HepG2 (cell line): ENCODE data around the gene TCAP. TPM values are rescaled to one million over a fixed set of nuclear protein-coding genes. Genes with fewer than 3 reads are reported as not detected.

ENCODE experiments used
- ADNP ChIP-seq: sonication (generic); formaldehyde crosslinking; IDR thresholded peaks from 2 replicates; pipeline ENCODE4 v1.4.0; 2020; ENCODE audit warnings: missing genetic modification reagents
- ARHGAP35 ChIP-seq: sonication (generic); formaldehyde crosslinking; IDR thresholded peaks from 2 replicates; pipeline ENCODE4 v1.9.0; 2022; ENCODE audit warnings: mild to moderate bottlenecking, inconsistent platforms, moderate library complexity, missing genetic modification reagents, borderline replicate concordance
- EZH2 ChIP-seq: conservative IDR thresholded peaks from 2 replicates; pipeline ENCODE4 v1.6.1; 2012; ENCODE audit warnings: mild to moderate bottlenecking, low read depth, low read length, moderate library complexity
- GATAD1 ChIP-seq: IDR thresholded peaks from 2 replicates; pipeline ENCODE4 v1.6.1; 2016; ENCODE audit warnings: missing genetic modification reagents, missing compliant biosample characterization
- LRRFIP1 ChIP-seq: sonication (generic); formaldehyde crosslinking; conservative IDR thresholded peaks from 2 replicates; pipeline ENCODE4 v1.4.0; 2020; ENCODE audit warnings: missing genetic modification reagents
- NR2F2 ChIP-seq: IDR thresholded peaks from 2 replicates; pipeline ENCODE4 v1.6.1; 2012; ENCODE audit warnings: low read depth, inconsistent platforms, borderline replicate concordance
- NRL ChIP-seq: sonication (generic); formaldehyde crosslinking; IDR thresholded peaks from 2 replicates; pipeline ENCODE4 v1.5.0; 2020; ENCODE audit warnings: missing genetic modification reagents, mild to moderate bottlenecking, moderate library complexity, borderline replicate concordance
- RELA ChIP-seq: sonication (generic); formaldehyde crosslinking; IDR thresholded peaks from 2 replicates; pipeline ENCODE4 v1.4.0; 2020; ENCODE audit warnings: missing genetic modification reagents
- REXO4 ChIP-seq: sonication (generic); formaldehyde crosslinking; IDR thresholded peaks from 2 replicates; pipeline ENCODE4 v1.8.0; 2022; ENCODE audit warnings: missing genetic modification reagents, mild to moderate bottlenecking, borderline replicate concordance
- TOPORS ChIP-seq: sonication (generic); formaldehyde crosslinking; IDR thresholded peaks from 2 replicates; pipeline ENCODE4 v1.8.0; 2023; ENCODE audit warnings: mild to moderate bottlenecking, missing genetic modification reagents
- ZEB1 ChIP-seq: IDR thresholded peaks from 2 replicates; pipeline ENCODE4 v1.6.1; 2012; ENCODE audit warnings: mild to moderate bottlenecking, low read depth, inconsistent platforms; ENCODE audit not compliant: insufficient replicate concordance
- ZMYM4 ChIP-seq: sonication (generic); formaldehyde crosslinking; IDR thresholded peaks from 2 replicates; pipeline ENCODE4 v1.8.1; 2023; ENCODE audit warnings: mild to moderate bottlenecking, missing genetic modification reagents
- ZNF44 ChIP-seq: sonication (generic); formaldehyde crosslinking; IDR thresholded peaks from 2 replicates; pipeline ENCODE4 v1.5.1; 2020; ENCODE audit warnings: mild to moderate bottlenecking, missing genetic modification reagents
- ZNF451 ChIP-seq: sonication (generic); formaldehyde crosslinking; IDR thresholded peaks from 2 replicates; pipeline ENCODE4 v1.5.0; 2020; ENCODE audit warnings: mild to moderate bottlenecking, missing genetic modification reagents
- ZNF562 ChIP-seq: sonication (generic); formaldehyde crosslinking; IDR thresholded peaks from 2 replicates; pipeline ENCODE4 v1.8.0; 2022; ENCODE audit warnings: missing genetic modification reagents, borderline replicate concordance
- ZNF652 ChIP-seq: IDR thresholded peaks from 2 replicates; pipeline ENCODE4 v1.6.1; 2016; ENCODE audit warnings: low read depth, borderline replicate concordance
- ZSCAN29 ChIP-seq: sonication (generic); formaldehyde crosslinking; conservative IDR thresholded peaks from 2 replicates; pipeline ENCODE4 v1.4.0; 2020; ENCODE audit warnings: mild to moderate bottlenecking, missing genetic modification reagents
- polyA plus RNA-seq, 8 experiments: library from polyadenylated mRNA; depleted of rRNA in 3 of 8; stranded (reverse) in 7 of 8; unstranded in 1 of 8; fragments of >200 nt; fragmentation: Illumina TruSeq in 4 of 8; extraction: Trizol in 4 of 8; gene quantifications; 2 replicates each; pipeline versions ENCODE4 v1.2.1 to v1.2.3, GENCODE V29; 2011 to 2016; ENCODE audit warnings: low read depth in 4 of 8, missing spikeins in 1 of 8, mixed read lengths in 1 of 8; ENCODE audit not compliant: insufficient read depth in 1 of 8
- total RNA-seq, 5 experiments: library from RNA; depleted of rRNA; stranded (reverse); fragments of >200 nt; fragmentation: Illumina TruSeq; extraction: Trizol; gene quantifications; 2 replicates each; pipeline ENCODE4 v1.2.3, GENCODE V29; 2016; ENCODE audit warnings: low read depth in 1 of 5
- TF ChIP-seq, protein P1 (sequence below), 2 experiments: IDR thresholded peaks; 2 replicates each; pipeline ENCODE4 v1.6.1; 2011 to 2012; ENCODE audit warnings: low read length in 2 of 2, borderline replicate concordance in 1 of 2, low read depth in 1 of 2, mild to moderate bottlenecking in 1 of 2, moderate library complexity in 1 of 2
- TF ChIP-seq, protein P2 (sequence below): sonication (generic); formaldehyde crosslinking; IDR thresholded peaks from 2 replicates; pipeline ENCODE4 v1.5.0; 2020; ENCODE audit warnings: mild to moderate bottlenecking, missing genetic modification reagents
- TF ChIP-seq, protein P3 (sequence below): sonication (generic); formaldehyde crosslinking; IDR thresholded peaks from 2 replicates; pipeline ENCODE4 v1.4.0; 2020; ENCODE audit warnings: mild to moderate bottlenecking, missing genetic modification reagents

Gene TCAP
- total and polyA plus RNA-seq, 2 of the 13 experiments (the other 11 are each of a cell fraction or from before 2014, with no cell fraction given): 0.24 to 0.65 TPM

- TF ChIP-seq, protein P1, sequence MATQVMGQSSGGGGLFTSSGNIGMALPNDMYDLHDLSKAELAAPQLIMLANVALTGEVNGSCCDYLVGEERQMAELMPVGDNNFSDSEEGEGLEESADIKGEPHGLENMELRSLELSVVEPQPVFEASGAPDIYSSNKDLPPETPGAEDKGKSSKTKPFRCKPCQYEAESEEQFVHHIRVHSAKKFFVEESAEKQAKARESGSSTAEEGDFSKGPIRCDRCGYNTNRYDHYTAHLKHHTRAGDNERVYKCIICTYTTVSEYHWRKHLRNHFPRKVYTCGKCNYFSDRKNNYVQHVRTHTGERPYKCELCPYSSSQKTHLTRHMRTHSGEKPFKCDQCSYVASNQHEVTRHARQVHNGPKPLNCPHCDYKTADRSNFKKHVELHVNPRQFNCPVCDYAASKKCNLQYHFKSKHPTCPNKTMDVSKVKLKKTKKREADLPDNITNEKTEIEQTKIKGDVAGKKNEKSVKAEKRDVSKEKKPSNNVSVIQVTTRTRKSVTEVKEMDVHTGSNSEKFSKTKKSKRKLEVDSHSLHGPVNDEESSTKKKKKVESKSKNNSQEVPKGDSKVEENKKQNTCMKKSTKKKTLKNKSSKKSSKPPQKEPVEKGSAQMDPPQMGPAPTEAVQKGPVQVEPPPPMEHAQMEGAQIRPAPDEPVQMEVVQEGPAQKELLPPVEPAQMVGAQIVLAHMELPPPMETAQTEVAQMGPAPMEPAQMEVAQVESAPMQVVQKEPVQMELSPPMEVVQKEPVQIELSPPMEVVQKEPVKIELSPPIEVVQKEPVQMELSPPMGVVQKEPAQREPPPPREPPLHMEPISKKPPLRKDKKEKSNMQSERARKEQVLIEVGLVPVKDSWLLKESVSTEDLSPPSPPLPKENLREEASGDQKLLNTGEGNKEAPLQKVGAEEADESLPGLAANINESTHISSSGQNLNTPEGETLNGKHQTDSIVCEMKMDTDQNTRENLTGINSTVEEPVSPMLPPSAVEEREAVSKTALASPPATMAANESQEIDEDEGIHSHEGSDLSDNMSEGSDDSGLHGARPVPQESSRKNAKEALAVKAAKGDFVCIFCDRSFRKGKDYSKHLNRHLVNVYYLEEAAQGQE (IDR thresholded peaks at IDR 0.05; ENCODE audit: borderline replicate concordance in 1 of 2, low read depth in 1 of 2, low read length in 2 of 2): no peak
- no peak for TF ChIP-seq ZSCAN29
- TF ChIP-seq ARHGAP35 (CRISPR knock-in tag): no peak
- TF ChIP-seq GATAD1 (CRISPR knock-in tag): no peak
- 0 out of 2 replicates have a peak, but pooled peaks have one; percentile 16 for TF ChIP-seq ZNF451 (CRISPR knock-in tag)
- no peak for TF ChIP-seq TOPORS (CRISPR knock-in tag)
- no peak for TF ChIP-seq REXO4
- TF ChIP-seq, protein P2, sequence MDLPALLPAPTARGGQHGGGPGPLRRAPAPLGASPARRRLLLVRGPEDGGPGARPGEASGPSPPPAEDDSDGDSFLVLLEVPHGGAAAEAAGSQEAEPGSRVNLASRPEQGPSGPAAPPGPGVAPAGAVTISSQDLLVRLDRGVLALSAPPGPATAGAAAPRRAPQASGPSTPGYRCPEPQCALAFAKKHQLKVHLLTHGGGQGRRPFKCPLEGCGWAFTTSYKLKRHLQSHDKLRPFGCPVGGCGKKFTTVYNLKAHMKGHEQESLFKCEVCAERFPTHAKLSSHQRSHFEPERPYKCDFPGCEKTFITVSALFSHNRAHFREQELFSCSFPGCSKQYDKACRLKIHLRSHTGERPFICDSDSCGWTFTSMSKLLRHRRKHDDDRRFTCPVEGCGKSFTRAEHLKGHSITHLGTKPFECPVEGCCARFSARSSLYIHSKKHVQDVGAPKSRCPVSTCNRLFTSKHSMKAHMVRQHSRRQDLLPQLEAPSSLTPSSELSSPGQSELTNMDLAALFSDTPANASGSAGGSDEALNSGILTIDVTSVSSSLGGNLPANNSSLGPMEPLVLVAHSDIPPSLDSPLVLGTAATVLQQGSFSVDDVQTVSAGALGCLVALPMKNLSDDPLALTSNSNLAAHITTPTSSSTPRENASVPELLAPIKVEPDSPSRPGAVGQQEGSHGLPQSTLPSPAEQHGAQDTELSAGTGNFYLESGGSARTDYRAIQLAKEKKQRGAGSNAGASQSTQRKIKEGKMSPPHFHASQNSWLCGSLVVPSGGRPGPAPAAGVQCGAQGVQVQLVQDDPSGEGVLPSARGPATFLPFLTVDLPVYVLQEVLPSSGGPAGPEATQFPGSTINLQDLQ (CRISPR knock-in tag): no peak
- TF ChIP-seq ADNP (CRISPR knock-in tag): no peak
- no peak; the same call in 1 of the 2 replicates for TF ChIP-seq ZMYM4 (CRISPR knock-in tag)
- TF ChIP-seq RELA (CRISPR knock-in tag): no peak
- no peak for TF ChIP-seq NR2F2
- TF ChIP-seq ZNF652 (CRISPR knock-in tag): no peak
- no peak for TF ChIP-seq ZEB1
- TF ChIP-seq NRL (CRISPR knock-in tag): no peak; the same call in 1 of the 2 replicates
- no peak for TF ChIP-seq ZNF44 (CRISPR knock-in tag)
- no peak for TF ChIP-seq LRRFIP1 (CRISPR knock-in tag)
- TF ChIP-seq, protein P3, sequence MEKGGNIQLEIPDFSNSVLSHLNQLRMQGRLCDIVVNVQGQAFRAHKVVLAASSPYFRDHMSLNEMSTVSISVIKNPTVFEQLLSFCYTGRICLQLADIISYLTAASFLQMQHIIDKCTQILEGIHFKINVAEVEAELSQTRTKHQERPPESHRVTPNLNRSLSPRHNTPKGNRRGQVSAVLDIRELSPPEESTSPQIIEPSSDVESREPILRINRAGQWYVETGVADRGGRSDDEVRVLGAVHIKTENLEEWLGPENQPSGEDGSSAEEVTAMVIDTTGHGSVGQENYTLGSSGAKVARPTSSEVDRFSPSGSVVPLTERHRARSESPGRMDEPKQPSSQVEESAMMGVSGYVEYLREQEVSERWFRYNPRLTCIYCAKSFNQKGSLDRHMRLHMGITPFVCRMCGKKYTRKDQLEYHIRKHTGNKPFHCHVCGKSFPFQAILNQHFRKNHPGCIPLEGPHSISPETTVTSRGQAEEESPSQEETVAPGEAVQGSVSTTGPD (CRISPR knock-in tag): no peak
- TF ChIP-seq ZNF562 (CRISPR knock-in tag): no peak
- no peak for TF ChIP-seq EZH2
These were observed 12.4 kb upstream of the TCAP start (continued) for GRCh38 chr17:39652587-39653315.
